ENCODE measurements around the gene RBM19.
"Not testable (repeated sequence)": the region's sequence is repeated elsewhere in the genome, so short reads cannot be mapped to it uniquely, and the experiment has no call there.

- not testable (repeated sequence) for TF ChIP-seq CTCF (conservative IDR thresholded peaks at IDR 0.05 in 1 of 2, IDR thresholded peaks at IDR 0.05 in 1 of 2; ENCODE audit: extremely low read depth in 1 of 2, insufficient read depth in 1 of 2, low read depth in 1 of 2, low read length in 2 of 2); EZH2 (IDR thresholded peaks at IDR 0.05; ENCODE audit: borderline replicate concordance, low read length)
Measured at GRCh38 chr12:113992751-113993150, 26.6 kb upstream of the RBM19 start.
